GM23338 (cell line): ENCODE results near the gene OR1I1. TPM values are rescaled to one million over a fixed set of nuclear protein-coding genes. Genes with fewer than 3 reads are reported as not detected.

Experiments used
- ATAC-seq: fragments of 200-7000 bp; cut with Tn5 transposase; 3 replicates; pipeline ENCODE4 v1.9.1; 2020
- DNase-seq: peaks from one replicate; pipeline ENCODE4 v3.0.0-alpha.2; 2015; ENCODE audit warnings: low spot score
- H2AFZ ChIP-seq: fragments of 200-600 bp; sonication (generic); 2 replicates; pipeline ENCODE4 v1.8.0; 2016; ENCODE audit warnings: antibody characterized with exemption, mild to moderate bottlenecking, moderate library complexity
- H3F3A ChIP-seq: fragments of 200-600 bp; sonication (generic); replicated peaks from 2 replicates; pipeline ENCODE4 v1.8.0; 2017; ENCODE audit warnings: antibody characterized with exemption, mixed run types, low read depth
- H3K27ac ChIP-seq: fragments of 200-600 bp; sonication (generic); 2 replicates; pipeline ENCODE4 v1.6.1; 2016; ENCODE audit warnings: low read depth
- H3K27me3 ChIP-seq: fragments of 200-600 bp; sonication (generic); 2 replicates; pipeline ENCODE4 v1.8.0; 2016; ENCODE audit warnings: mild to moderate bottlenecking, mixed run types, moderate library complexity; ENCODE audit not compliant: insufficient read depth
- H3K36me3 ChIP-seq: fragments of 200-600 bp; sonication (generic); 2 replicates; pipeline ENCODE4 v1.8.0; 2016; ENCODE audit warnings: mild to moderate bottlenecking; ENCODE audit not compliant: insufficient read depth
- H3K4me1 ChIP-seq: fragments of 200-600 bp; sonication (generic); 2 replicates; pipeline ENCODE4 v1.8.0; 2016; ENCODE audit warnings: mild to moderate bottlenecking, moderate library complexity; ENCODE audit not compliant: insufficient read depth
- H3K4me2 ChIP-seq: fragments of 200-600 bp; sonication (generic); 2 replicates; pipeline ENCODE4 v1.7.1; 2017; ENCODE audit warnings: mixed run types
- H3K4me3 ChIP-seq: fragments of 200-600 bp; sonication (generic); 2 replicates; pipeline ENCODE4 v1.6.1; 2016; ENCODE audit warnings: mixed run types
- H3K79me2 ChIP-seq: fragments of 200-600 bp; sonication (generic); replicated peaks from 2 replicates; pipeline ENCODE4 v1.8.0; 2017; ENCODE audit warnings: mild to moderate bottlenecking; ENCODE audit not compliant: insufficient read depth
- H3K9me2 ChIP-seq: fragments of 200-600 bp; sonication (generic); 2 replicates; pipeline ENCODE4 v1.8.0; 2017; ENCODE audit not compliant: insufficient read depth
- H4K20me1 ChIP-seq: fragments of 200-600 bp; sonication (generic); replicated peaks from 2 replicates; pipeline ENCODE4 v1.8.0; 2017; ENCODE audit warnings: mild to moderate bottlenecking; ENCODE audit not compliant: insufficient read depth
- H3K27ac Mint-ChIP-seq: 2 replicates; pipeline ENCODE4 v1.8.0; 2020; ENCODE audit warnings: inconsistent platforms, mild to moderate bottlenecking, moderate library complexity, mixed read lengths
- H3K27me3 Mint-ChIP-seq: 3 replicates; pipeline ENCODE4 v1.8.0; 2022; ENCODE audit warnings: low read depth, mild to moderate bottlenecking, moderate library complexity, mixed read lengths, inconsistent platforms; ENCODE audit not compliant: insufficient read depth, poor library complexity
- H3K36me3 Mint-ChIP-seq: 3 replicates; pipeline ENCODE4 v1.8.0; 2021; ENCODE audit warnings: low read depth, mild to moderate bottlenecking, inconsistent platforms, moderate library complexity, mixed read lengths
- H3K4me1 Mint-ChIP-seq: 3 replicates; pipeline ENCODE4 v1.8.0; 2020; ENCODE audit warnings: mild to moderate bottlenecking, inconsistent platforms, mixed read lengths
- H3K4me3 Mint-ChIP-seq: 3 replicates; pipeline ENCODE4 v1.8.0; 2021; ENCODE audit warnings: moderate library complexity, mild to moderate bottlenecking, inconsistent platforms, mixed read lengths
- H3K9me3 Mint-ChIP-seq: 3 replicates; pipeline ENCODE4 v1.8.0; 2020; ENCODE audit warnings: moderate library complexity, mild to moderate bottlenecking, inconsistent platforms, mixed read lengths
- CREB1 ChIP-seq: fragments of 250-450 bp; sonication (Bioruptor Pico); IDR thresholded peaks from 2 replicates; pipeline ENCODE4 v1.5.0; 2020; ENCODE audit warnings: low read depth, mild to moderate bottlenecking, moderate library complexity
- EZH2 ChIP-seq: fragments of 200-600 bp; sonication (generic); IDR thresholded peaks from one replicate; pipeline ENCODE4 v1.8.0; 2017; ENCODE audit warnings: antibody characterized with exemption, mild to moderate bottlenecking, low read depth; ENCODE audit not compliant: unreplicated experiment
- EZH2phosphoT487 ChIP-seq: fragments of 200-600 bp; sonication (generic); IDR thresholded peaks from one replicate; pipeline ENCODE4 v1.8.1; 2018; ENCODE audit warnings: antibody characterized with exemption; ENCODE audit not compliant: unreplicated experiment
- JUNB ChIP-seq: IDR thresholded peaks from one replicate; pipeline ENCODE4 v1.6.1; 2016; ENCODE audit warnings: antibody characterized with exemption; ENCODE audit not compliant: unreplicated experiment
- POLR2AphosphoS5 ChIP-seq: IDR thresholded peaks from 2 replicates; pipeline ENCODE4 v1.6.1; 2016; ENCODE audit warnings: antibody characterized with exemption, low read depth
- STAT1 ChIP-seq: IDR thresholded peaks from one replicate; pipeline ENCODE4 v1.6.1; 2016; ENCODE audit warnings: antibody characterized with exemption; ENCODE audit not compliant: unreplicated experiment
- ZNF114 ChIP-seq: fragments of 250-450 bp; sonication (Bioruptor Pico); IDR thresholded peaks from 2 replicates; pipeline ENCODE4 v1.5.0; 2020; ENCODE audit warnings: mild to moderate bottlenecking, moderate library complexity
- polyA plus RNA-seq: library from polyadenylated mRNA; unstranded; fragments of >200 nt; fragmentation: Nextera tagmentation; extraction: Ambion mirVana; gene quantifications from 2 replicates; pipeline ENCODE4 v1.2.1, GENCODE V29; 2016
- total RNA-seq: library from RNA; depleted of rRNA; stranded (reverse); fragments of >200 nt; shearing (Covaris generic); gene quantifications from 2 replicates; pipeline ENCODE4 v1.2.3, GENCODE V29; 2014
- TF ChIP-seq, protein P1 (sequence below): fragments of 250-450 bp; sonication (Bioruptor Pico); IDR thresholded peaks from 2 replicates; pipeline ENCODE4 v1.5.0; 2020; ENCODE audit warnings: mild to moderate bottlenecking, moderate library complexity

OR1I1 gene
- total and polyA plus RNA-seq, 2 experiments from 2014 or later: not detected

- TF ChIP-seq, protein P1, sequence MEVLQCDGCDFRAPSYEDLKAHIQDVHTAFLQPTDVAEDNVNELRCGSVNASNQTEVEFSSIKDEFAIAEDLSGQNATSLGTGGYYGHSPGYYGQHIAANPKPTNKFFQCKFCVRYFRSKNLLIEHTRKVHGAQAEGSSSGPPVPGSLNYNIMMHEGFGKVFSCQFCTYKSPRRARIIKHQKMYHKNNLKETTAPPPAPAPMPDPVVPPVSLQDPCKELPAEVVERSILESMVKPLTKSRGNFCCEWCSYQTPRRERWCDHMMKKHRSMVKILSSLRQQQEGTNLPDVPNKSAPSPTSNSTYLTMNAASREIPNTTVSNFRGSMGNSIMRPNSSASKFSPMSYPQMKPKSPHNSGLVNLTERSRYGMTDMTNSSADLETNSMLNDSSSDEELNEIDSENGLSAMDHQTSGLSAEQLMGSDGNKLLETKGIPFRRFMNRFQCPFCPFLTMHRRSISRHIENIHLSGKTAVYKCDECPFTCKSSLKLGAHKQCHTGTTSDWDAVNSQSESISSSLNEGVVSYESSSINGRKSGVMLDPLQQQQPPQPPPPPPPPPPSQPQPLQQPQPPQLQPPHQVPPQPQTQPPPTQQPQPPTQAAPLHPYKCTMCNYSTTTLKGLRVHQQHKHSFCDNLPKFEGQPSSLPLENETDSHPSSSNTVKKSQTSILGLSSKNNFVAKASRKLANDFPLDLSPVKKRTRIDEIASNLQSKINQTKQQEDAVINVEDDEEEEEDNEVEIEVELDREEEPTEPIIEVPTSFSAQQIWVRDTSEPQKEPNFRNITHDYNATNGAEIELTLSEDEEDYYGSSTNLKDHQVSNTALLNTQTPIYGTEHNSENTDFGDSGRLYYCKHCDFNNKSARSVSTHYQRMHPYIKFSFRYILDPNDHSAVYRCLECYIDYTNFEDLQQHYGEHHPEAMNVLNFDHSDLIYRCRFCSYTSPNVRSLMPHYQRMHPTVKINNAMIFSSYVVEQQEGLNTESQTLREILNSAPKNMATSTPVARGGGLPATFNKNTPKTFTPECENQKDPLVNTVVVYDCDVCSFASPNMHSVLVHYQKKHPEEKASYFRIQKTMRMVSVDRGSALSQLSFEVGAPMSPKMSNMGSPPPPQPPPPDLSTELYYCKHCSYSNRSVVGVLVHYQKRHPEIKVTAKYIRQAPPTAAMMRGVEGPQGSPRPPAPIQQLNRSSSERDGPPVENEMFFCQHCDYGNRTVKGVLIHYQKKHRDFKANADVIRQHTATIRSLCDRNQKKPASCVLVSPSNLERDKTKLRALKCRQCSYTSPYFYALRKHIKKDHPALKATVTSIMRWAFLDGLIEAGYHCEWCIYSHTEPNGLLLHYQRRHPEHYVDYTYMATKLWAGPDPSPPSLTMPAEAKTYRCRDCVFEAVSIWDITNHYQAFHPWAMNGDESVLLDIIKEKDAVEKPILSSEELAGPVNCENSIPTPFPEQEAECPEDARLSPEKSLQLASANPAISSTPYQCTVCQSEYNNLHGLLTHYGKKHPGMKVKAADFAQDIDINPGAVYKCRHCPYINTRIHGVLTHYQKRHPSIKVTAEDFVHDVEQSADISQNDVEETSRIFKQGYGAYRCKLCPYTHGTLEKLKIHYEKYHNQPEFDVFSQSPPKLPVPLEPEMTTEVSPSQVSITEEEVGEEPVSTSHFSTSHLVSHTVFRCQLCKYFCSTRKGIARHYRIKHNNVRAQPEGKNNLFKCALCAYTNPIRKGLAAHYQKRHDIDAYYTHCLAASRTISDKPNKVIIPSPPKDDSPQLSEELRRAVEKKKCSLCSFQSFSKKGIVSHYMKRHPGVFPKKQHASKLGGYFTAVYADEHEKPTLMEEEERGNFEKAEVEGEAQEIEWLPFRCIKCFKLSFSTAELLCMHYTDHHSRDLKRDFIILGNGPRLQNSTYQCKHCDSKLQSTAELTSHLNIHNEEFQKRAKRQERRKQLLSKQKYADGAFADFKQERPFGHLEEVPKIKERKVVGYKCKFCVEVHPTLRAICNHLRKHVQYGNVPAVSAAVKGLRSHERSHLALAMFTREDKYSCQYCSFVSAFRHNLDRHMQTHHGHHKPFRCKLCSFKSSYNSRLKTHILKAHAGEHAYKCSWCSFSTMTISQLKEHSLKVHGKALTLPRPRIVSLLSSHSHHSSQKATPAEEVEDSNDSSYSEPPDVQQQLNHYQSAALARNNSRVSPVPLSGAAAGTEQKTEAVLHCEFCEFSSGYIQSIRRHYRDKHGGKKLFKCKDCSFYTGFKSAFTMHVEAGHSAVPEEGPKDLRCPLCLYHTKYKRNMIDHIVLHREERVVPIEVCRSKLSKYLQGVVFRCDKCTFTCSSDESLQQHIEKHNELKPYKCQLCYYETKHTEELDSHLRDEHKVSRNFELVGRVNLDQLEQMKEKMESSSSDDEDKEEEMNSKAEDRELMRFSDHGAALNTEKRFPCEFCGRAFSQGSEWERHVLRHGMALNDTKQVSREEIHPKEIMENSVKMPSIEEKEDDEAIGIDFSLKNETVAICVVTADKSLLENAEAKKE (CRISPR knock-in tag): no peak
- TF ChIP-seq ZNF114 (CRISPR knock-in tag): no peak
Measured at GRCh38 chr19:15093001-15093400, 11.0 kb downstream of the OR1I1 start (continued).

- DNase-seq: no peak
- Histone ChIP-seq H3K4me3 (no peak overlapping the region), H3K9me2 (no peaks in the 10 kb centered on the region), H3K4me2 (no peak overlapping the region), H3K36me3 (no peaks in the 10 kb centered on the region), H3F3A (no peaks in the 10 kb centered on the region), H3K27ac (no peak overlapping the region), H4K20me1 (no peaks in the 10 kb centered on the region), H3K27me3 (no peaks in the 10 kb centered on the region), H3K4me1 (no peaks in the 10 kb centered on the region), H2AFZ (no peak overlapping the region), H3K79me2 (no peaks in the 10 kb centered on the region)
- no peak for ATAC-seq
- Mint-ChIP-seq H3K9me3 (peaks cover under 1% of the 10 kb centered on the region; the same call in 1 of the 3 replicates), H3K36me3 (no peaks in the 10 kb centered on the region), H3K4me3 (no peak overlapping the region), H3K27me3 (peaks cover 8% of the 10 kb centered on the region), H3K27ac (no peak overlapping the region), H3K4me1 (no peaks in the 10 kb centered on the region)
- TF ChIP-seq, protein P1 (CRISPR knock-in tag): no peak
- TF ChIP-seq ZNF114 (CRISPR knock-in tag): no peak
- TF ChIP-seq POLR2AphosphoS5: no peak
- TF ChIP-seq JUNB: no peak
- no peak for TF ChIP-seq STAT1
- TF ChIP-seq EZH2: no peak
- TF ChIP-seq EZH2phosphoT487: no peak
- TF ChIP-seq CREB1 (CRISPR knock-in tag): no peak
Measured at GRCh38 chr19:15096223-15096622, 14.2 kb downstream of the OR1I1 start.
